Lung (tissue), 12 donors: Measurements from ENCODE around the gene OR2S2. TPM values are rescaled to one million over a fixed set of nuclear protein-coding genes. Genes with fewer than 3 reads are reported as not detected.

ENCODE experiments used
- ATAC-seq: fragments of 200-7000 bp; cut with Tn5 transposase; one replicate; pipeline ENCODE4 v1.9.1; 2020; ENCODE audit warnings: moderate number of reproducible peaks; ENCODE audit not compliant: insufficient read depth, low FRiP score
- DNase-seq, 3 donors: peaks; one replicate each; pipeline ENCODE4 v3.0.0-alpha.2; 2013 to 2017
- H3K27ac ChIP-seq, 2 donors: one replicate each; pipeline ENCODE4 v1.5.1; 2013; ENCODE audit warnings: mild to moderate bottlenecking in 2 of 2, moderate library complexity in 2 of 2, control low read depth in 1 of 2, inconsistent platforms in 1 of 2, low read depth in 1 of 2, low read length in 1 of 2
- H3K27me3 ChIP-seq, 3 donors: one replicate each; pipeline ENCODE4 v1.5.1; 2013; ENCODE audit warnings: low read length in 2 of 3; ENCODE audit not compliant: control insufficient read depth in 3 of 3, insufficient read depth in 3 of 3
- H3K36me3 ChIP-seq, 4 donors: one replicate each; pipeline ENCODE4 v1.5.1; 2013; ENCODE audit warnings: low read length in 4 of 4, mild to moderate bottlenecking in 1 of 4, moderate library complexity in 1 of 4; ENCODE audit not compliant: control insufficient read depth in 4 of 4, insufficient read depth in 4 of 4
- H3K4me1 ChIP-seq, 5 donors: one replicate each; pipeline ENCODE4 v1.5.1; 2013; ENCODE audit warnings: low read length in 5 of 5, mild to moderate bottlenecking in 2 of 5, moderate library complexity in 1 of 5; ENCODE audit not compliant: control insufficient read depth in 5 of 5, insufficient read depth in 5 of 5
- H3K4me3 ChIP-seq: one replicate; pipeline ENCODE4 v1.5.1; 2013; ENCODE audit warnings: mild to moderate bottlenecking, control low read depth, moderate library complexity
- H3K9ac ChIP-seq, 2 donors: one replicate each; pipeline ENCODE4 v1.5.1; 2013; ENCODE audit warnings: low read length in 2 of 2, control low read depth in 1 of 2; ENCODE audit not compliant: insufficient read depth in 1 of 2
- H3K9me3 ChIP-seq, 4 donors: one replicate each; pipeline ENCODE4 v1.5.1; 2013; ENCODE audit warnings: low read length in 3 of 4, mild to moderate bottlenecking in 1 of 4, moderate library complexity in 1 of 4; ENCODE audit not compliant: control insufficient read depth in 4 of 4, insufficient read depth in 3 of 4
- CTCF ChIP-seq: IDR thresholded peaks from 2 replicates; pipeline ENCODE4 v1.5.1; 2012; ENCODE audit warnings: mild to moderate bottlenecking; ENCODE audit errors: control extremely low read depth, extremely low read depth
- WGBS, 2 donors: extraction: QIAGEN DNeasy Blood & Tissue Kit; methylation state at CpG; one replicate each; pipeline ENCODE4 v1.1.7; 2013; 5-methylcytosine and 5-hydroxymethylcytosine counted together
- polyA plus RNA-seq, 2 donors: library from polyadenylated mRNA; stranded (reverse); fragments of 200-250 nt; gene quantifications; one replicate each; pipeline ENCODE4 v1.2.1, GENCODE V29; 2013
- total RNA-seq, 2 donors: library from RNA; depleted of rRNA in 1 of 2; stranded (reverse); fragments of >200 nt in 1 of 2; gene quantifications; one replicate each; pipeline ENCODE4 v1.2.1, GENCODE V29; 2014 to 2021
- donor health status: control.
- donor health status: control.
- donor health status: Bipolar disorder and iron deficiency.
- donor health status: healthy.
- donor health status: DM: yes; HTN: yes; CAD: no.

Gene OR2S2
- total and polyA plus RNA-seq, 4 donors = not detected

- DNase-seq (no peak), ATAC-seq (no peak)
- Histone ChIP-seq H3K36me3 (no peaks in the 10 kb centered on the region), H3K9ac (no peak overlapping the region), H3K27ac (no peak overlapping the region), H3K4me3 (no peak overlapping the region), H3K27me3 (no peaks in the 10 kb centered on the region), H3K4me1 (peaks cover 0 to 6% (median 0%) of the 10 kb centered on the region in 5 donors), H3K9me3 (no peaks in the 10 kb centered on the region)
- 95 to 97% methylated on average over 8 of the region's 8 CpGs for WGBS, 2 donors
- TF ChIP-seq CTCF = no peak
These were observed 18.2 kb downstream of the OR2S2 start for GRCh38 chr9:35939679-35940250.

- no peaks in the 10 kb centered on the region for H3K27me3 ChIP-seq
- DNase-seq (no peak), ATAC-seq (no peak)
- H3K9ac ChIP-seq = no peak overlapping the region
- no peak for TF ChIP-seq CTCF
- H3K9me3 ChIP-seq = no peaks in the 10 kb centered on the region
- 89 to 91% methylated on average over 10 of the region's 10 CpGs for WGBS, 2 donors
- H3K36me3 ChIP-seq = no peaks in the 10 kb centered on the region
- H3K27ac ChIP-seq = no peak overlapping the region
- H3K4me3 ChIP-seq = no peak overlapping the region
- H3K4me1 ChIP-seq = no peaks in the 10 kb centered on the region
These were observed 19.2 kb downstream of the OR2S2 start for GRCh38 chr9:35938474-35939356.

GRCh38 chr9:35937227-35937626 lies 20.7 kb downstream of the OR2S2 start:
- Histone ChIP-seq H3K4me3 (no peak overlapping the region), H3K9ac (no peak overlapping the region), H3K4me1 (no peaks in the 10 kb centered on the region), H3K9me3 (no peaks in the 10 kb centered on the region), H3K36me3 (no peaks in the 10 kb centered on the region), H3K27me3 (no peaks in the 10 kb centered on the region), H3K27ac (no peak overlapping the region)
- no peak for DNase-seq
- no peak for ATAC-seq
- 68 to 79% methylated on average over 2 of the region's 2 CpGs for WGBS, 2 donors
- no peak for TF ChIP-seq CTCF
